HEK293T (cell line): ENCODE data around the gene NTSR1.

Experiments used
- BHLHE40 ChIP-seq: fragments of 450-650 bp; IDR thresholded peaks from 2 replicates; pipeline ENCODE4 v1.6.1; 2016; ENCODE audit warnings: mild to moderate bottlenecking, moderate library complexity, borderline replicate concordance
- SP1 ChIP-seq: fragments of 450-650 bp; IDR thresholded peaks from 2 replicates; pipeline ENCODE4 v1.6.1; 2017
- TARDBP ChIP-seq: fragments of 450-650 bp; IDR thresholded peaks from 2 replicates; pipeline ENCODE4 v1.6.1; 2016
- ZNF384 ChIP-seq: fragments of 450-650 bp; IDR thresholded peaks from 2 replicates; pipeline ENCODE4 v1.6.1; 2016

DNA sequence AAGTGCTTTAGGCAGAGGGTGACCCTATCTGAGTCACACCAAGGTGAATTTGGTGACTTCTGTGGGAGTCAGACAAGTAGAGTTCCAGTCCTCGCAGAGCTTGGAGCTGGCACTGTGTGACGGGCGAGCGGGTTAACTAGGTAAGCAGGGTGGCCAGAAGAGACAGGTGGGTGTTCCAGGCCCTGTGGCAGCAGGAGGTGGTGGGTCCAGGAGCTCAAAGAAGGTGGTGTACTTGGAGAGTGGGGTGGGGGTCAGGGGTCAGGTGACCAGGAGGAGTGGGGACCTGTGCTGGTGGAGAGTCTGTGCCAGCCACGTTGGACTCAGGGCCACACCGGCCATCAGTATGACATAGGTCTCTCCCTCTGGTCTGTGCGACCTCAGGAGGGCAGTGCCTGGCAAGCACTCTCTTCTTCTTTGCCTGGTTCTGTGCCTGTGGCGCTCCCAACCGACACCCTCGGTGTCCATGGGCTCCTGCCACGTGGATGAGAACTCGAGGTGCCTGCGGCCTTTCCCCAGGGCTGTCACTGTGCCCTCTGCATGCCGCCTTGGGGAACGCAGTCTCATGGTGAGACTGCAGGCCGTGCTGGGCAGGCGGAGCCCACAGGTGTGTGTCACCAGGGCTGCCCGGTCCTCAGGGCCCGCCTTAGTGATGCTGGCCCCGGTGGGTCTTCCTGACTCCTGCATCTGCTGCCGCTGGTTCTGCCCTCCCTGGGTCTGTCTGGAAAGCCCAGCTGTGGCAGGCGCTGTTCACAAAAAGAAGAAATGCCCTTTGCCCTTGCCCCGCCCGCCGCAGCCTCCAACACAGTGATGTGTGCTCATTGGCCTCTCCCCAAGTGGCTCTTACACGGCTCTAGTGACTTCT, 89.3 kb downstream of the NTSR1 start:
- TF ChIP-seq ZNF384 (no peak), BHLHE40 (no peak), SP1 (no peak), TARDBP (no peak)
